K562 (cell line): ENCODE data around the gene OPRL1. TPM values are rescaled to one million over a fixed set of nuclear protein-coding genes. Genes with fewer than 3 reads are reported as not detected.

ENCODE experiments used
- BCL6 ChIP-seq: fragments of 250-450 bp; sonication (Bioruptor Pico); IDR thresholded peaks from 2 replicates; pipeline ENCODE4 v1.4.0; 2020
- FIP1L1 ChIP-seq: fragments of 200-400 bp; formaldehyde crosslinking; IDR thresholded peaks from 2 replicates; pipeline ENCODE4 v1.6.1; 2018; ENCODE audit warnings: mild to moderate bottlenecking, low read depth, low read length; ENCODE audit not compliant: poor library complexity, severe bottlenecking
- KAT7 ChIP-seq: sonication (generic); formaldehyde crosslinking; IDR thresholded peaks from 2 replicates; pipeline ENCODE4 v1.8.0; 2022; ENCODE audit warnings: missing genetic modification reagents, mild to moderate bottlenecking, borderline replicate concordance
- KDM1A ChIP-seq, 2 experiments: fragments of 450-650 bp; IDR thresholded peaks; 2 replicates each; pipeline ENCODE4 v1.6.1; 2016; ENCODE audit warnings: mild to moderate bottlenecking in 2 of 2
- MEF2A ChIP-seq: IDR thresholded peaks from 2 replicates; pipeline ENCODE4 v1.6.1; 2011; ENCODE audit warnings: low read depth, mild to moderate bottlenecking, low read length, moderate library complexity; ENCODE audit not compliant: control insufficient read depth
- NFRKB ChIP-seq: fragments of 450-650 bp; IDR thresholded peaks from 2 replicates; pipeline ENCODE4 v1.6.1; 2016; ENCODE audit warnings: low read depth
- NFXL1 ChIP-seq: fragments of 450-650 bp; formaldehyde crosslinking; IDR thresholded peaks from 2 replicates; pipeline ENCODE4 v1.4.0; 2021; ENCODE audit warnings: mild to moderate bottlenecking
- PHF8 ChIP-seq: fragments of 200-600 bp; sonication (generic); IDR thresholded peaks from 2 replicates; pipeline ENCODE4 v1.6.1; 2012; ENCODE audit warnings: mixed run types, mild to moderate bottlenecking, inconsistent platforms, low read length, moderate library complexity, borderline replicate concordance
- PML ChIP-seq: IDR thresholded peaks from 2 replicates; pipeline ENCODE4 v1.6.1; 2012; ENCODE audit warnings: low read length, inconsistent platforms
- RBM22 ChIP-seq: fragments of 200-400 bp; formaldehyde crosslinking; IDR thresholded peaks from 2 replicates; pipeline ENCODE4 v1.6.1; 2018; ENCODE audit warnings: low read length, low read depth; ENCODE audit not compliant: poor library complexity, severe bottlenecking
- ZNF175 ChIP-seq: fragments of 200-800 bp; sonication (Bioruptor generic); IDR thresholded peaks from 2 replicates; pipeline ENCODE4 v1.6.1; 2016; ENCODE audit warnings: low read depth, mild to moderate bottlenecking, missing genetic modification characterization, missing compliant biosample characterization
- ZNF75A ChIP-seq: fragments of 450-650 bp; formaldehyde crosslinking; IDR thresholded peaks from 2 replicates; pipeline ENCODE4 v1.4.0; 2020; ENCODE audit warnings: mild to moderate bottlenecking
- polyA plus RNA-seq, 8 experiments: library from polyadenylated mRNA; depleted of rRNA in 4 of 8; stranded (reverse) in 5 of 8; unstranded in 3 of 8; fragments of >200 nt; fragmentation: Nextera tagmentation in 2 of 8; fragmentation: Illumina TruSeq in 1 of 8; extraction: Ambion mirVana in 2 of 8; extraction: Trizol in 1 of 8; gene quantifications; 2 replicates each; pipeline versions ENCODE4 v1.2.1 to v1.2.3, GENCODE V29; 2011 to 2014; ENCODE audit warnings: inconsistent platforms in 1 of 8, missing spikeins in 1 of 8
- total RNA-seq, 7 experiments: library from RNA; depleted of rRNA in 6 of 7; stranded (reverse); fragments of >200 nt in 6 of 7; fragmentation: Illumina TruSeq in 2 of 7; extraction: Trizol in 2 of 7; gene quantifications; 2 replicates each; pipeline versions ENCODE4 v1.2.1 to v1.2.3, GENCODE V29; 2011 to 2021; ENCODE audit warnings: low replicate concordance in 1 of 7
- TF ChIP-seq, protein P1 (sequence below), 2 experiments: fragments of 450-650 bp; formaldehyde crosslinking in 1 of 2; IDR thresholded peaks; 2 replicates each; pipeline versions ENCODE4 v1.4.0 to v1.6.1; 2014 to 2020; ENCODE audit warnings: mild to moderate bottlenecking in 2 of 2, borderline replicate concordance in 1 of 2, low read depth in 1 of 2
- TF ChIP-seq, protein P2 (sequence below): sonication (generic); formaldehyde crosslinking; IDR thresholded peaks from 2 replicates; pipeline ENCODE4 v1.8.0; 2022; ENCODE audit warnings: mild to moderate bottlenecking, missing genetic modification reagents
- TF ChIP-seq, protein P3 (sequence below): fragments of 200-800 bp; sonication (Bioruptor generic); IDR thresholded peaks from 2 replicates; pipeline ENCODE4 v1.6.1; 2017; ENCODE audit warnings: missing genetic modification characterization, missing compliant biosample characterization

OPRL1 gene
- total and polyA plus RNA-seq, 9 of the 15 experiments (the other 6 are each of a cell fraction or from before 2014, with no cell fraction given): 0.06 to 0.33 (median 0.11) TPM; not detected in 2

DNA sequence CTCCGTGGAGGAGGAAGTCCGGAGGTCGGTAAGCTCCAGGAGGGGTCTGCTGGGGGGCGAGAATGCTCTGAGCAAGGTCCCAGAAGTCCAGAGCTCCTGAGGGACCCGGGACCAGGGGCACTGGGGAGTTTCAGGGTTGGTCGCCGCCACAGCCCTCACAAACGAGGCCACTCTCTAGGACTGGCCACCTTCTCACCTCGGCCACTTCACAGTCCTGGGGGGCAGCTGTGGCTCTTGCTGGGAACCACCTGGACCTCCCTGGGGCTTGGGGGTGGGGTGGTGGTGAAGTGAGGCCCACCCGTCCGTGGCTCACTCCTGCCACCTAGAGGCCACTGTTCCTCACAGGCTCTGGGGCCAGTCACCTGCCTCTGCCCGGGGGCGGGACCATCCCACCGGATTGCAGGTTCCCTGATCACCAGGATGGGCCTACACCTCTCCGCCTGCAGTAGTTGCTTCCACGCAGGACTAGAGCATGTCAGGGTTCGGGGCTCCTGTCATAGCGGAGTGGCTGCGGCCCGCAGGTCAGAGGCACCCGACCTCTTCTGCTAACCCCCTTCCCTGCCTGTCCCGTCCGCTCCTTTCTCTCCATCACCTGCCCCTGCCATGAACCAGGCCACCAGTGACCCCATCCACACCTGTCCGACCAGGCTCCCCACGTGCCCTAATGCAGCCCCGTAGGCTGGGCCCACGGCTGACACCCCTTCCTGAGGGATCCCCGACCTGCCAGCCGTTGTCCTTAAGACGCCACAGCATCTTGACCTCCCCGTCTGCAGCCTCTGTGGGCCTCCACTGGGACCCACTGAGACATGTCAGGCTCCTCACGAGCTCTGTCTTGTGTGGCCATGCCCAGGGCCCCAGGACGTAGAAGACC, 22.0 kb upstream of the OPRL1 start (continued):
- no peak for TF ChIP-seq ZNF175
- TF ChIP-seq, protein P1, sequence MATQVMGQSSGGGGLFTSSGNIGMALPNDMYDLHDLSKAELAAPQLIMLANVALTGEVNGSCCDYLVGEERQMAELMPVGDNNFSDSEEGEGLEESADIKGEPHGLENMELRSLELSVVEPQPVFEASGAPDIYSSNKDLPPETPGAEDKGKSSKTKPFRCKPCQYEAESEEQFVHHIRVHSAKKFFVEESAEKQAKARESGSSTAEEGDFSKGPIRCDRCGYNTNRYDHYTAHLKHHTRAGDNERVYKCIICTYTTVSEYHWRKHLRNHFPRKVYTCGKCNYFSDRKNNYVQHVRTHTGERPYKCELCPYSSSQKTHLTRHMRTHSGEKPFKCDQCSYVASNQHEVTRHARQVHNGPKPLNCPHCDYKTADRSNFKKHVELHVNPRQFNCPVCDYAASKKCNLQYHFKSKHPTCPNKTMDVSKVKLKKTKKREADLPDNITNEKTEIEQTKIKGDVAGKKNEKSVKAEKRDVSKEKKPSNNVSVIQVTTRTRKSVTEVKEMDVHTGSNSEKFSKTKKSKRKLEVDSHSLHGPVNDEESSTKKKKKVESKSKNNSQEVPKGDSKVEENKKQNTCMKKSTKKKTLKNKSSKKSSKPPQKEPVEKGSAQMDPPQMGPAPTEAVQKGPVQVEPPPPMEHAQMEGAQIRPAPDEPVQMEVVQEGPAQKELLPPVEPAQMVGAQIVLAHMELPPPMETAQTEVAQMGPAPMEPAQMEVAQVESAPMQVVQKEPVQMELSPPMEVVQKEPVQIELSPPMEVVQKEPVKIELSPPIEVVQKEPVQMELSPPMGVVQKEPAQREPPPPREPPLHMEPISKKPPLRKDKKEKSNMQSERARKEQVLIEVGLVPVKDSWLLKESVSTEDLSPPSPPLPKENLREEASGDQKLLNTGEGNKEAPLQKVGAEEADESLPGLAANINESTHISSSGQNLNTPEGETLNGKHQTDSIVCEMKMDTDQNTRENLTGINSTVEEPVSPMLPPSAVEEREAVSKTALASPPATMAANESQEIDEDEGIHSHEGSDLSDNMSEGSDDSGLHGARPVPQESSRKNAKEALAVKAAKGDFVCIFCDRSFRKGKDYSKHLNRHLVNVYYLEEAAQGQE (IDR thresholded peaks at IDR 0.05; ENCODE audit: borderline replicate concordance): peak; percentile 72; the same call in 1 of the 2 replicates
- TF ChIP-seq, protein P1 (CRISPR knock-in tag; IDR thresholded peaks at IDR 0.05; ENCODE audit: low read depth): no peak
- no peak for TF ChIP-seq RBM22
- TF ChIP-seq KAT7 (CRISPR knock-in tag): no peak
- no peak for TF ChIP-seq ZNF75A (CRISPR knock-in tag)
- TF ChIP-seq NFRKB: no peak
- no peak for TF ChIP-seq PML
- TF ChIP-seq MEF2A: no peak
- TF ChIP-seq, protein P2, sequence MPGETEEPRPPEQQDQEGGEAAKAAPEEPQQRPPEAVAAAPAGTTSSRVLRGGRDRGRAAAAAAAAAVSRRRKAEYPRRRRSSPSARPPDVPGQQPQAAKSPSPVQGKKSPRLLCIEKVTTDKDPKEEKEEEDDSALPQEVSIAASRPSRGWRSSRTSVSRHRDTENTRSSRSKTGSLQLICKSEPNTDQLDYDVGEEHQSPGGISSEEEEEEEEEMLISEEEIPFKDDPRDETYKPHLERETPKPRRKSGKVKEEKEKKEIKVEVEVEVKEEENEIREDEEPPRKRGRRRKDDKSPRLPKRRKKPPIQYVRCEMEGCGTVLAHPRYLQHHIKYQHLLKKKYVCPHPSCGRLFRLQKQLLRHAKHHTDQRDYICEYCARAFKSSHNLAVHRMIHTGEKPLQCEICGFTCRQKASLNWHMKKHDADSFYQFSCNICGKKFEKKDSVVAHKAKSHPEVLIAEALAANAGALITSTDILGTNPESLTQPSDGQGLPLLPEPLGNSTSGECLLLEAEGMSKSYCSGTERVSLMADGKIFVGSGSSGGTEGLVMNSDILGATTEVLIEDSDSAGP (CRISPR knock-in tag): no peak
- TF ChIP-seq, protein P3, sequence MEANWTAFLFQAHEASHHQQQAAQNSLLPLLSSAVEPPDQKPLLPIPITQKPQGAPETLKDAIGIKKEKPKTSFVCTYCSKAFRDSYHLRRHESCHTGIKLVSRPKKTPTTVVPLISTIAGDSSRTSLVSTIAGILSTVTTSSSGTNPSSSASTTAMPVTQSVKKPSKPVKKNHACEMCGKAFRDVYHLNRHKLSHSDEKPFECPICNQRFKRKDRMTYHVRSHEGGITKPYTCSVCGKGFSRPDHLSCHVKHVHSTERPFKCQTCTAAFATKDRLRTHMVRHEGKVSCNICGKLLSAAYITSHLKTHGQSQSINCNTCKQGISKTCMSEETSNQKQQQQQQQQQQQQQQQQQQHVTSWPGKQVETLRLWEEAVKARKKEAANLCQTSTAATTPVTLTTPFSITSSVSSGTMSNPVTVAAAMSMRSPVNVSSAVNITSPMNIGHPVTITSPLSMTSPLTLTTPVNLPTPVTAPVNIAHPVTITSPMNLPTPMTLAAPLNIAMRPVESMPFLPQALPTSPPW: peak; percentile 54; the same call in 1 of the 2 replicates
- no peak for TF ChIP-seq KDM1A (IDR thresholded peaks at IDR 0.05)
- no peak for TF ChIP-seq BCL6 (CRISPR knock-in tag)
- TF ChIP-seq NFXL1 (CRISPR knock-in tag): no peak
- no peak for TF ChIP-seq FIP1L1
- no peak for TF ChIP-seq PHF8
